Progenitor cell of endocrine pancreas (in vitro differentiated cells): Measurements from ENCODE around the gene KCNQ1. TPM values are rescaled to one million over a fixed set of nuclear protein-coding genes. Genes with fewer than 3 reads are reported as not detected.

Experiments used
- DNase-seq: peaks from one replicate; pipeline ENCODE4 v3.0.0; 2021; ENCODE audit warnings: low spot score; ENCODE audit not compliant: unreplicated experiment
- H3K27ac Mint-ChIP-seq: 2 replicates; pipeline ENCODE4 v1.8.0; 2021; ENCODE audit warnings: mild to moderate bottlenecking, moderate library complexity, mixed read lengths
- H3K27me3 Mint-ChIP-seq: 2 replicates; pipeline ENCODE4 v1.8.0; 2021; ENCODE audit warnings: mixed read lengths
- H3K36me3 Mint-ChIP-seq: 2 replicates; pipeline ENCODE4 v1.8.0; 2022; ENCODE audit warnings: mixed read lengths; ENCODE audit not compliant: insufficient read depth
- H3K4me1 Mint-ChIP-seq: 2 replicates; pipeline ENCODE4 v1.8.0; 2021; ENCODE audit warnings: low read depth, mixed read lengths
- H3K4me3 Mint-ChIP-seq: 2 replicates; pipeline ENCODE4 v1.8.0; 2021; ENCODE audit warnings: low read depth, mild to moderate bottlenecking, moderate library complexity, mixed read lengths
- H3K9me3 Mint-ChIP-seq: 2 replicates; pipeline ENCODE4 v1.8.0; 2021; ENCODE audit warnings: low read depth, mixed read lengths
- total RNA-seq: library from RNA; stranded (reverse); gene quantifications from 2 replicates; pipeline ENCODE4 v1.2.1, GENCODE V29; 2021
- TF ChIP-seq, protein P1 (sequence below): fragments of 200-600 bp; sonication (generic); IDR thresholded peaks from one replicate; pipeline ENCODE4 v1.5.0; 2021; ENCODE audit warnings: antibody characterized with exemption, mild to moderate bottlenecking; ENCODE audit not compliant: unreplicated experiment

The KCNQ1 gene
- total RNA-seq, 1 donor from 2014 or later = 3.3 TPM

DNA sequence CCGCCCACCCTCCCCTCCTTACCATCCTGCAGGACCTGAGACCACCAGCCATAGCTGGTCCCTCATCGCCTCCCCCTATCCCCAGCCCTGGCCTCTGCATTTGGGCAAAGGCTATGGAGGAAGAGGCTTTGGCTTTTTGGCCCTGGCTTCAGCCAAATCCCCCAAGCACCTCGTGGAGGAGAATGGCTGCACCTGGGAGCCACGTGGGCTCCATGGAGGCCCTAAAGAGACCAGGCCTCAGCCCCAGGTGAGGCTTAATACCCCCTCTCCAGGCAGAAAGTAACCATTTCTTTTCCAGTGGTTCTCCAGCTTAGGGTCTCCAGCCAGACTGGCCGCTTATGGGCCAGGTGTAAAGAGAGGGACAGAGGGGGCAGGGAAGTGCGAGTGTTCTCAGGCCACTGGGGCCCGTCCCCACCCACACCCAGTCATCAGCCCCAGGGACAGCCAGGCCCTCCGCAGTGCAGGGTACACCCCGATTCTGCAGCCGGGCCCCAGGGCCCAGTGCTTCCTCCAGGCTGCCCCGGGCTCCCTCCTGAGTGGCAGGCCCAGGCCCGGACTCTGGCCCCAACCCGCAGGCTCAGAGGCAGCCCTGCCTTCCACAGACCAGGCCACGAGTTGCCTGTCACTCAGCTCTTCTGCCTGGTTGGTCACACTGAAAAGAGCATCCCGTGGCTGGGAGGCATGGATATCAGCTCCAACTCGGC lies 414.3 kb downstream of the KCNQ1 start:
- H3K27me3 Mint-ChIP-seq = peaks cover 44% of the 10 kb centered on the region
- H3K27ac Mint-ChIP-seq = no peak overlapping the region
- no peaks in the 10 kb centered on the region for H3K4me1 Mint-ChIP-seq

DNA sequence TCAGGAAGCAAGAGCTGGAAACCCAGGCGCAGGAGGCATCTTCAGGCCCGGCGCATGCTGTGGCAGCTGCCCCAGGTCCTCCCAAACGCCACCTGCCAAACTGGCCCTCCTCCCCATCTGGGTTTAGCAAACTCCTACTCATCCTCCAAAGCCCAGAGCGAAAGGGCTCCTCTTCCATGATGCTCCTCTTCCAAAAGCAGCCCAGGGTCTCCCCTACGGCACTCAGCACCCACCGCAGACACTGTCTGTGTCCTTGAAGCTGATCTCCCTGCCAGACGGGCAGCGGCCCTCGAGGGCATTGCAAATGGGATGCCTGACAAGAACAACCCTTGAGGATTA lies 414.9 kb downstream of the KCNQ1 start:
- Mint-ChIP-seq H3K36me3 (no peaks in the 10 kb centered on the region), H3K4me1 (no peaks in the 10 kb centered on the region), H3K9me3 (no peaks in the 10 kb centered on the region), H3K4me3 (no peak overlapping the region), H3K27ac (no peak overlapping the region), H3K27me3 (peaks cover 44% of the 10 kb centered on the region)
- TF ChIP-seq, protein P1, sequence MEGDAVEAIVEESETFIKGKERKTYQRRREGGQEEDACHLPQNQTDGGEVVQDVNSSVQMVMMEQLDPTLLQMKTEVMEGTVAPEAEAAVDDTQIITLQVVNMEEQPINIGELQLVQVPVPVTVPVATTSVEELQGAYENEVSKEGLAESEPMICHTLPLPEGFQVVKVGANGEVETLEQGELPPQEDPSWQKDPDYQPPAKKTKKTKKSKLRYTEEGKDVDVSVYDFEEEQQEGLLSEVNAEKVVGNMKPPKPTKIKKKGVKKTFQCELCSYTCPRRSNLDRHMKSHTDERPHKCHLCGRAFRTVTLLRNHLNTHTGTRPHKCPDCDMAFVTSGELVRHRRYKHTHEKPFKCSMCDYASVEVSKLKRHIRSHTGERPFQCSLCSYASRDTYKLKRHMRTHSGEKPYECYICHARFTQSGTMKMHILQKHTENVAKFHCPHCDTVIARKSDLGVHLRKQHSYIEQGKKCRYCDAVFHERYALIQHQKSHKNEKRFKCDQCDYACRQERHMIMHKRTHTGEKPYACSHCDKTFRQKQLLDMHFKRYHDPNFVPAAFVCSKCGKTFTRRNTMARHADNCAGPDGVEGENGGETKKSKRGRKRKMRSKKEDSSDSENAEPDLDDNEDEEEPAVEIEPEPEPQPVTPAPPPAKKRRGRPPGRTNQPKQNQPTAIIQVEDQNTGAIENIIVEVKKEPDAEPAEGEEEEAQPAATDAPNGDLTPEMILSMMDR = no peak
- DNase-seq = no peak

More for the DNA sequence above, 414.3 kb downstream of the KCNQ1 start:
- DNase-seq = no peak
- Mint-ChIP-seq H3K9me3 (no peaks in the 10 kb centered on the region), H3K36me3 (no peaks in the 10 kb centered on the region), H3K4me3 (no peak overlapping the region)
- TF ChIP-seq, protein P1 = no peak

DNA sequence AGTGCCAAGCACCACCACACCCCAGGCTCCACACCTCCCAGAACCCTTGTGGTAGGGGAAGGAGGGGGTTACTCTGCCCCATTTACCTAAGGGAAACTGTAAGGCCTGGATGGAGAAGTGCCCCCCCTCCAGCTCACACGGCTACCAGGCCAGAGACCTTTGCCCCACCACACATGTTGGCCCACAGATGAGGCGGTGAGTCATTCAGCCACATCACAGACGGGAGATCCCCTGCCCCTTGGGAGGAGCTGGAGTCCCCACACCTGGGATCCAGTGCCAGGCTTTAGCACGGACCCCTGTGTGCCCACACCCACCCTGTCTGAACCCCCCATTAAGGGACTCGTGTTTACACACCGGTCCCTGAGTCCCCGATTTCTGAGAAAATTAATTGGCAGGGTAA lies 415.8 kb downstream of the KCNQ1 start:
- H3K27ac Mint-ChIP-seq = no peak overlapping the region
- no peaks in the 10 kb centered on the region for H3K4me1 Mint-ChIP-seq
- no peaks in the 10 kb centered on the region for H3K36me3 Mint-ChIP-seq
- no peak for DNase-seq
- TF ChIP-seq, protein P1 = no peak
- peaks cover 46% of the 10 kb centered on the region for H3K27me3 Mint-ChIP-seq
- H3K9me3 Mint-ChIP-seq = no peaks in the 10 kb centered on the region
- H3K4me3 Mint-ChIP-seq = no peak overlapping the region

DNA sequence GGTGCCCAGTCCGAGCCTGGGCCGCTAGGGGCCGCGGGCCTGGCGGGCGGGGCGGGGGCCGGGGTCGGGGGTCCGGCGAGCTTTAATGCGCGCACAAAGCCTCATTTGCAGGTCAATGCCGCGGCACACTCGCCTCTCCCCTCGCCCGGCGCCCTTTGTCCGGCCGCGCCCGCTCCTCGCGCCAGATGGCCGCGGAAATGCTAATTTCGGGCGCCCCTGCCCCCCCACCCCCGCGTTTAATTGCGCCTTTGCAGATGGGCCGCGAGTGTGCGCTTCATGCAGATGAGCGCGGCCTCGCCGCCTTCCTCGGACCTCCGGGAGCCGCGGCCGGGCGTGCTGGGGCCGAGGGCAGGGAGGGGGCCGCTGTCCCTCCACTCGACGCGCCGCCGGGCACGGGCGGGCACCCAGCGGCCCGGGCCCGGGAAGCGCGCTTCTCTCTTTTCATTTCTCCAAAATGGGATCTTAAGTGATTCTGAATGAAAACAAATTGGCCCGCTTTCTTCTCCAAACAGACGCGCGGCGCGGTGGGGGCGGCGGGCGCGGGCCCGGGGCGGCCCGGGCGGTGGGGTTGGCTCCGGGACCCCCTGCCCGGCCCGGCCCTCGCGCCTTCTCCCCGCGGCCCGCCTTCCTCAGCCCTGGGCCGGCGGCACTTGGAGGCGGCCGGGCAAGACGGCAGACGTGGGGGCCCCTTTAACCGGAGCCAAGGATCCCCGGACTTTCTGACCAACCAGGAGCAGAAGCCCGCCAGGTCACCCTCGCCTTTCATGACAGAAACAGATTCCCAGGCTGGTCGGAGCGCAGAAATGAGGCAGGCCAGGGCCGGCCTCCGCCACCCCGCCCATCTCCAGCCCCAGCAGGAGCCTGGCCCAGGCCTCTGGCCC lies 417.8 kb downstream of the KCNQ1 start:
- TF ChIP-seq, protein P1 = no peak
- DNase-seq = no peak
- H3K4me1 Mint-ChIP-seq = no peaks in the 10 kb centered on the region
- H3K27ac Mint-ChIP-seq = no peak overlapping the region
- no peaks in the 10 kb centered on the region for H3K9me3 Mint-ChIP-seq
- peaks cover 52% of the 10 kb centered on the region for H3K27me3 Mint-ChIP-seq
- no peak overlapping the region for H3K4me3 Mint-ChIP-seq
- no peaks in the 10 kb centered on the region for H3K36me3 Mint-ChIP-seq

DNA sequence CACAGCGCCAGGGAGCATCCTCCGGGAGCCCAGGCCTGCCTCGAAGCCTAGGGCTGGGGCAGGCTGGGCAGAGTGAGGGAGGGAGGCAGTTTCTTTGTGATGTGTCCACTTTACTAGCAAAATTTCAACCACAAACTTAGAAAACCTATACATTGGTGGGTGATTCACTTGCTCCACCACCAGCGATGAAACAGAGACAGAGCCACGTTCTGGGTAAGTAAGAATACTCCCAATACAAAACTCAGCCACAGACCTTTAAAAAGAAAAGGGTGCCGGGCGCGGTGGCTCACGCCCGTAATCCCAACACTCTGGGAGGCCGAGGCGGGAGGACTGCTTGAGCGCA lies 418.4 kb downstream of the KCNQ1 start:
- TF ChIP-seq, protein P1 = no peak
- H3K27ac Mint-ChIP-seq = no peak overlapping the region
- no peak for DNase-seq
- no peaks in the 10 kb centered on the region for H3K9me3 Mint-ChIP-seq
- H3K4me1 Mint-ChIP-seq = no peaks in the 10 kb centered on the region
- no peaks in the 10 kb centered on the region for H3K36me3 Mint-ChIP-seq
- peaks cover 58% of the 10 kb centered on the region for H3K27me3 Mint-ChIP-seq
- no peak overlapping the region for H3K4me3 Mint-ChIP-seq
